ENCODE results near the gene CERK. TPM values are rescaled to one million over a fixed set of nuclear protein-coding genes. Genes with fewer than 3 reads are reported as not detected.
"Not testable (repeated sequence)": the region's sequence is repeated elsewhere in the genome, so short reads cannot be mapped to it uniquely, and the experiment has no call there.

The CERK gene, protein sequence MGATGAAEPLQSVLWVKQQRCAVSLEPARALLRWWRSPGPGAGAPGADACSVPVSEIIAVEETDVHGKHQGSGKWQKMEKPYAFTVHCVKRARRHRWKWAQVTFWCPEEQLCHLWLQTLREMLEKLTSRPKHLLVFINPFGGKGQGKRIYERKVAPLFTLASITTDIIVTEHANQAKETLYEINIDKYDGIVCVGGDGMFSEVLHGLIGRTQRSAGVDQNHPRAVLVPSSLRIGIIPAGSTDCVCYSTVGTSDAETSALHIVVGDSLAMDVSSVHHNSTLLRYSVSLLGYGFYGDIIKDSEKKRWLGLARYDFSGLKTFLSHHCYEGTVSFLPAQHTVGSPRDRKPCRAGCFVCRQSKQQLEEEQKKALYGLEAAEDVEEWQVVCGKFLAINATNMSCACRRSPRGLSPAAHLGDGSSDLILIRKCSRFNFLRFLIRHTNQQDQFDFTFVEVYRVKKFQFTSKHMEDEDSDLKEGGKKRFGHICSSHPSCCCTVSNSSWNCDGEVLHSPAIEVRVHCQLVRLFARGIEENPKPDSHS
- 65.4 and 74.9 TPM in 2 replicates for total RNA-seq
- 37.2 and 53.7 TPM in 2 replicates for polyA plus RNA-seq

DNA sequence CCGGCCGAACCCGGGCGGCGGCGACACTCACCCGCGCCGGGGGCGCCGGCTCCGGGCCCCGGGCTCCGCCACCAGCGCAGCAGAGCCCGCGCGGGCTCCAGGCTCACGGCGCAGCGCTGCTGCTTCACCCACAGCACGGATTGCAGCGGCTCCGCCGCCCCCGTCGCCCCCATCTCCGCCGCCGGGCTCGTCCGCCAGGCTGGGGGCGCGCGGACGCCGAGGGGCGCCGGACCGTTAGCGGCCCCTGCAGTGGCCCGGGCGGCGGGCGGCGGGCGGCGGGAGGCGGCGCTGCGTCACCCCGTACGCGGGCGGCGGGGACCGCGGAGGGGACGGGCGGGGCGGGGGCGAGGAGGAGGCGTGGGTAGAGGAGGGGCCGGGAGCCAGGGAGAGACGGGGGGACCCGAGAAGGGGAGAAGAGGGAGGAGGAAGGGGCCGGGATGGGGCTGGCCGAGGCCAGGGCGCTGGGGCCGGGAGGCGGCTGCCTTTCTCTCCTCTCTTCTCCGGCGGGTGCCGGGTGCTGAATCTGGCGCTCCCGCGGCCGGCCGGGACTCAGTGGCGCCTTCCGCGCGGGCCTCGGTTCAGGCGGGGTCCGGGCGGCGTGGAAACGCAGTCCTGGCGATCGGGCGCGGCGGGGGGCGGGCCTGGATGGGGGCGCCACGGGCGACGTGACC is at the start of gene CERK:
CERK (minus strand) TSS at position 277 of the 671 bp plus-strand sequence; CDS start at position 173, 104 bp downstream.
- Histone ChIP-seq H3K9me3 (ENCODE audit: low read depth) (no peaks in the 10 kb centered on the region), H3K4me3 (peak within 1 kb of the TSS; percentile 61), H3K36me3 (no peaks in the 10 kb centered on the region), H3K27ac (peak within 1 kb of the TSS; percentile 92), H3K4me1 (ENCODE audit: low read depth) (peaks cover 25% of the 10 kb centered on the region), H3K27me3 (no peaks in the 10 kb centered on the region)
- DNase-seq (ENCODE audit: low read depth in 1 of 2, low spot score in 1 of 2), result peak; percentile 82 to 90
- TF ChIP-seq, protein P1, sequence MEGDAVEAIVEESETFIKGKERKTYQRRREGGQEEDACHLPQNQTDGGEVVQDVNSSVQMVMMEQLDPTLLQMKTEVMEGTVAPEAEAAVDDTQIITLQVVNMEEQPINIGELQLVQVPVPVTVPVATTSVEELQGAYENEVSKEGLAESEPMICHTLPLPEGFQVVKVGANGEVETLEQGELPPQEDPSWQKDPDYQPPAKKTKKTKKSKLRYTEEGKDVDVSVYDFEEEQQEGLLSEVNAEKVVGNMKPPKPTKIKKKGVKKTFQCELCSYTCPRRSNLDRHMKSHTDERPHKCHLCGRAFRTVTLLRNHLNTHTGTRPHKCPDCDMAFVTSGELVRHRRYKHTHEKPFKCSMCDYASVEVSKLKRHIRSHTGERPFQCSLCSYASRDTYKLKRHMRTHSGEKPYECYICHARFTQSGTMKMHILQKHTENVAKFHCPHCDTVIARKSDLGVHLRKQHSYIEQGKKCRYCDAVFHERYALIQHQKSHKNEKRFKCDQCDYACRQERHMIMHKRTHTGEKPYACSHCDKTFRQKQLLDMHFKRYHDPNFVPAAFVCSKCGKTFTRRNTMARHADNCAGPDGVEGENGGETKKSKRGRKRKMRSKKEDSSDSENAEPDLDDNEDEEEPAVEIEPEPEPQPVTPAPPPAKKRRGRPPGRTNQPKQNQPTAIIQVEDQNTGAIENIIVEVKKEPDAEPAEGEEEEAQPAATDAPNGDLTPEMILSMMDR (IDR thresholded peaks at IDR 0.05; ENCODE audit: low read depth, low read length), result no peak

DNA sequence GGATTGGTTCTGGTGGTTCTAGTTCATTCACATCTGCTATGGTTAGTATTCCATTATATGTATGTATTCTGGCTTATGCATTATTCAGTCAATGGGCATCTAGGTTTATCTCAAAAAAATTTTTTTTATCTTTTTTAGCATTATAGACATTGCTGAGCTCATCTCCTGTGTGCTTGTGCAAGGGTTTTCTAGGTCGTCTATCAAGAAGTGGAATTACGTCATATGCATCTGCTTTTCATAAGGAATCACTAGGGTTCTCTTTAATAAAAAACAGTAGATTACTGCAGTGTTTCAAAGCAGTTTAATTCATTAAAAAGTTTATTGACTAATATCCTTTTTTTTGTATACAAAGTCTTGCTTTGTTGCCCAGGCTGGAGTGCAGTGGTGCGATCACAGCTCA is 45.7 kb upstream of the CERK start:
- no peaks in the 10 kb centered on the region for H3K9me3 ChIP-seq (ENCODE audit: low read depth)
- no peak overlapping the region for H3K4me3 ChIP-seq
- peak in 1 of 2 donors; percentile 31 for DNase-seq (ENCODE audit: low read depth in 1 of 2, low spot score in 1 of 2)
- peaks cover 9% of the 10 kb centered on the region for H3K4me1 ChIP-seq (ENCODE audit: low read depth)
- no peaks in the 10 kb centered on the region for H3K36me3 ChIP-seq
- no peaks in the 10 kb centered on the region for H3K27me3 ChIP-seq
- H3K27ac ChIP-seq, result no peak overlapping the region
- TF ChIP-seq, protein P1 (IDR thresholded peaks at IDR 0.05; ENCODE audit: low read depth, low read length), result no peak

DNA sequence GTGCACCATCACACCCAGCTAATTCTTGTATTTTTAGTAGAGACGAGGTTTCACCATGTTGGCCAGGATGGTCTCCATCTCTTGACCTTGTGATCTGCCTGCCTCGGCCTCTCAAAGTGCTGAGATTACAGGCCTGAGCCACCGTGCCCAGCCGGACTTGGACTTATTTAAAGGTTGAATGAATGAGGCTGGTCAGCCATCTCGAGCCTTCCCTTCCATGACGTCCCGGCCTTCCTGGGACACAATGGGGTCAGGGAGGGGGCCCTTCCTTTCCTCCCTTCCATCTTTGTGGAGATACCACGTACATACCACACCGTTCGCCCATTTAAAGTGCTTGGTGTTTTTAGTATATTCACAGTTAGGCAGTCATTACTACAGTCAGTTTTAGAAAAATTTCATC is 44.1 kb upstream of the CERK start:
- DNase-seq (ENCODE audit: low read depth in 1 of 2, low spot score in 1 of 2); H3K4me3 ChIP-seq; H3K36me3 ChIP-seq; H3K27ac ChIP-seq; H3K27me3 ChIP-seq; H3K4me1 ChIP-seq (ENCODE audit: low read depth); H3K9me3 ChIP-seq (ENCODE audit: low read depth): not testable (repeated sequence)

DNA sequence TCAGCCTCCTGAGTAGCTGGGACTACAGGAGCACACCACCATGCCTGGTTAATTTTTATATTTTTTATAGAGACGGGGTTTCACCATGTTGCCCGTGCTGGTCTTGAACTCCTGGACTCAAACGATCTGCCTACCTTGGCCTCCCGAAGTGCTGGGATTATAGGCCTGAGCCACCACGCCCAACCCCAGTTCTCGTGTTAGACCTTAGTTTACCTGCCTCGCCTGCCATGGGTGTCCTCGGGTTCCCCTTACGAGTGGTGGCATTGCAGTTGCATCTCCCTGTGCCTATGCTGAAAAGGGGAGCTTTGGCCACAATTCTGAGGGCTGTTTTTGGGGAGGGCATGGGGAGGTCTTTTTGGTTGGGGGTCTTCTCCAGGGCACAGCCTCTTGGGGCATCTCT is 43.2 kb upstream of the CERK start:
- TF ChIP-seq, protein P1 (IDR thresholded peaks at IDR 0.05; ENCODE audit: low read depth, low read length), result no peak
- no peak overlapping the region for H3K27ac ChIP-seq
- no peak for DNase-seq (ENCODE audit: low read depth in 1 of 2, low spot score in 1 of 2)
- H3K36me3 ChIP-seq, result no peaks in the 10 kb centered on the region
- H3K4me3 ChIP-seq, result no peak overlapping the region
- H3K27me3 ChIP-seq, result no peaks in the 10 kb centered on the region
- peaks cover 2% of the 10 kb centered on the region for H3K4me1 ChIP-seq (ENCODE audit: low read depth)
- H3K9me3 ChIP-seq (ENCODE audit: low read depth), result no peaks in the 10 kb centered on the region

DNA sequence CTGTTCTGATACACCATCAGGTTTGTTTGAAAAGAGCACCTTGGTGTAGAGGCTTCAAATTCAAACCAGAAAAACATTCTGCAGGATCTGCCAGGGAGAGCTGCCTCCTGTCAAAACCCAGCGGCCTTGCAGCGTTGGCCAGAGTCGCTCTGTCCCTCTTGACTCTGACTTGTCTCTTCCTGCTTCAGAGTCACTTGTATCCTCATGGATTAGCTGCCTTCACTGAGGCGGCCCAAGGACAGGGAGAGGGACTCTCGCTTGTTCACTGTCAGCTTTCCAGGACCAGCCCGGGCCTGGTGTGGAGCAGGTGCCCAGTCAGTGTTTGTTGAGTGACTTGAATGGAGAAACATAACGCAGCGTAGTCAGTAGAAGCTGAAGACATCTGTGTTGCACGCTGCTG is 42.4 kb upstream of the CERK start:
- Histone ChIP-seq H3K36me3 (no peaks in the 10 kb centered on the region), H3K27ac (no peak overlapping the region), H3K4me1 (ENCODE audit: low read depth) (peaks cover 2% of the 10 kb centered on the region), H3K4me3 (no peak overlapping the region), H3K27me3 (no peaks in the 10 kb centered on the region), H3K9me3 (ENCODE audit: low read depth) (no peaks in the 10 kb centered on the region)
- TF ChIP-seq, protein P1 (IDR thresholded peaks at IDR 0.05; ENCODE audit: low read depth, low read length), result no peak
- DNase-seq (ENCODE audit: low read depth in 1 of 2, low spot score in 1 of 2), result no peak

DNA sequence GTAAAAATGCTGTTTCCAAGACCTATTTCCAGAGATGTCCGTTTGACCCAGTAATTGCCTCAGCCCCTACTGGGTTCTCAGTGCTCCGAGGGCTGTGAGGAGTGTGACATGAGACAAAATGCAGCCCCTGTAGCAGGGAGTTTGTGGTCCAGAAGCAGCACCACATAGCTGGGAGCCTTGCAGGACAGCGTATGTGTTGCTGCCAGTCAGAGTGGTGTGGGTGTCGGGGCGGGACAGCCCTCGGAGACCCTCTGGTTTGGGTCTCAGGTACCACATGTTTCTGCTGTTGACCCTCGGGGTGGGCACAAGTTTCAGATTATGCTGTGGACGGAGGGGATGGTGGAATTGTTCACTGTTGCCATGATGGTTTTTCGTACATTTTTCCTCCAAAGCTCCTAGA is 41.6 kb upstream of the CERK start:
- TF ChIP-seq, protein P1 (IDR thresholded peaks at IDR 0.05; ENCODE audit: low read depth, low read length), result no peak
- no peak for DNase-seq (ENCODE audit: low read depth in 1 of 2, low spot score in 1 of 2)
- Histone ChIP-seq H3K36me3 (no peaks in the 10 kb centered on the region), H3K9me3 (ENCODE audit: low read depth) (no peaks in the 10 kb centered on the region), H3K27ac (no peak overlapping the region), H3K4me1 (ENCODE audit: low read depth) (peaks cover 7% of the 10 kb centered on the region), H3K4me3 (no peak overlapping the region), H3K27me3 (no peaks in the 10 kb centered on the region)
